ENCODE measurements around the gene TXNRD1. TPM values are rescaled to one million over a fixed set of nuclear protein-coding genes. Genes with fewer than 3 reads are reported as not detected.
"Not testable (repeated sequence)": the region's sequence is repeated elsewhere in the genome, so short reads cannot be mapped to it uniquely, and the experiment has no call there.

Gene TXNRD1
- total RNA-seq = 45.5 TPM

GRCh38 chr12:104215638-104216297 lies at the start of gene TXNRD1:
TXNRD1 (plus strand) TSS chr12:104215779; CDS start chr12:104215803, 24 bp downstream.
- peak; percentile 80 for DNase-seq (ENCODE audit: low spot score)

GRCh38 chr12:104165801-104166200 lies 49.8 kb upstream of the TXNRD1 start:
- DNase-seq (ENCODE audit: low spot score) = no peak

GRCh38 chr12:104166465-104166864 lies 49.1 kb upstream of the TXNRD1 start:
- no peak for DNase-seq (ENCODE audit: low spot score)

GRCh38 chr12:104167519-104168458 lies 47.8 kb upstream of the TXNRD1 start:
- no peak for DNase-seq (ENCODE audit: low spot score)

- DNase-seq (ENCODE audit: low spot score) = no peak
Observed at GRCh38 chr12:104168596-104168995, 47.0 kb upstream of the TXNRD1 start.

- DNase-seq (ENCODE audit: low spot score) = peak; percentile 30
Observed at GRCh38 chr12:104171785-104172569, 43.6 kb upstream of the TXNRD1 start.

GRCh38 chr12:104172570-104172947 lies 43.0 kb upstream of the TXNRD1 start:
- peak; percentile 10 for DNase-seq (ENCODE audit: low spot score)

GRCh38 chr12:104173804-104174203 lies 41.8 kb upstream of the TXNRD1 start:
- DNase-seq (ENCODE audit: low spot score) = not testable (repeated sequence)

- no peak for DNase-seq (ENCODE audit: low spot score)
Observed at GRCh38 chr12:104175726-104176247, 39.8 kb upstream of the TXNRD1 start.

GRCh38 chr12:104177336-104177662 lies 38.3 kb upstream of the TXNRD1 start:
- no peak for DNase-seq (ENCODE audit: low spot score)

GRCh38 chr12:104177663-104178501 lies 37.7 kb upstream of the TXNRD1 start:
- DNase-seq (ENCODE audit: low spot score) = peak; percentile 87

GRCh38 chr12:104180374-104180773 lies 35.2 kb upstream of the TXNRD1 start:
- DNase-seq (ENCODE audit: low spot score) = no peak

- no peak for DNase-seq (ENCODE audit: low spot score)
Observed at GRCh38 chr12:104181313-104181712, 34.3 kb upstream of the TXNRD1 start.

- peak; percentile 80 for DNase-seq (ENCODE audit: low spot score)
Observed at GRCh38 chr12:104182144-104182543, 33.4 kb upstream of the TXNRD1 start.

GRCh38 chr12:104182621-104183378 lies 32.8 kb upstream of the TXNRD1 start:
- no peak for DNase-seq (ENCODE audit: low spot score)

- DNase-seq (ENCODE audit: low spot score) = no peak
Observed at GRCh38 chr12:104183443-104183842, 32.1 kb upstream of the TXNRD1 start.

GRCh38 chr12:104187446-104188155 lies 28.0 kb upstream of the TXNRD1 start:
- no peak for DNase-seq (ENCODE audit: low spot score)

GRCh38 chr12:104188534-104188933 lies 27.0 kb upstream of the TXNRD1 start:
- no peak for DNase-seq (ENCODE audit: low spot score)

- no peak for DNase-seq (ENCODE audit: low spot score)
Observed at GRCh38 chr12:104189915-104190555, 25.5 kb upstream of the TXNRD1 start.

Data from ureter (tissue), 1 donor.